GM18505 (cell line): ENCODE results near the gene ADAMTS14.
"Not testable (repeated sequence)": the region's sequence is repeated elsewhere in the genome, so short reads cannot be mapped to it uniquely, and the experiment has no call there.

ENCODE experiments used
- ATAC-seq: cut with Tn5 transposase; IDR thresholded peaks from one replicate; pipeline ENCODE4 v1.9.1; 2021; ENCODE audit not compliant: unreplicated experiment
- POLR2A ChIP-seq: IDR thresholded peaks from 4 replicates; pipeline ENCODE4 v1.6.1; 2011; ENCODE audit warnings: borderline replicate concordance; ENCODE audit not compliant: insufficient read depth, insufficient read length; ENCODE audit errors: extremely low read depth

The ADAMTS14 gene

DNA sequence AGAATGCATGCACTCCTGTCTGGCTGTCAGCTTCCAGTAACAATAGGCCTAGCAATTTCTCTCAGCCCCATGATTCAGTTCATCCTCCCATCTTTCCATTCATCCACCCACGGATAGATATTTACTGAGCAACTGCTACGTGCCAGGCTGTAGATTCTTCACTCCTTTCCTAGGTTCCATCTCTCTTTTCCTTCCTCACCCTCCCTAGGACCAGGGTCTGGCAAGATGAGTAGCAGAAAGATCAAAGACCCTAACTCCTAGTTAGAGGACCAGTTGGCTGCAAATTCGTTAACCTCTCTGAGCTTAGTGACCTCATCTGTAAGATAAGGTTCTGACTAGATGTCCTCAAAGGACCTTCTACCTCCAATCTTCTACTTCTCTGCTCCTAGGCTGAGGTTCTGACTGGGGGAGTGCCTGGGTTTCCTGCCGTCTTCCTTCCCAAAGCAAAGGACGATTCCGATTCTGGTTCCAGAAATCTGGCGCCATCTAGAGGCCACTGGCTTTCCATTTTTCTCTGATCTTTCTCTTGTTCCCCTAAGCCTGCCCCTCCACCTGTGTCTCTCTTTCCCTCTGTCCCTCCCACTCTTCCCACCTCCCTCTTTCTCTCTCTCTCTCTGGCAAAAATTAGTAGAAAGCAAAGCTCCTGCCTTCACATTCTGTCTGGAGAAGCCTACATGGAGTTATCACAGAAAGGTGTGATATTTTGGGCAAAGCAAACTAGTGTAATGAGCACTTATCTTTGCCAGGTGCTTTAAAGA, 86.6 kb downstream of the ADAMTS14 start:
- no peak for ATAC-seq
- no peak for TF ChIP-seq POLR2A

GRCh38 chr10:70759781-70760180, 87.5 kb downstream of the ADAMTS14 start:
- no peak for TF ChIP-seq POLR2A
- no peak for ATAC-seq

GRCh38 chr10:70760271-70760787, 88.0 kb downstream of the ADAMTS14 start:
- no peak for ATAC-seq

DNA sequence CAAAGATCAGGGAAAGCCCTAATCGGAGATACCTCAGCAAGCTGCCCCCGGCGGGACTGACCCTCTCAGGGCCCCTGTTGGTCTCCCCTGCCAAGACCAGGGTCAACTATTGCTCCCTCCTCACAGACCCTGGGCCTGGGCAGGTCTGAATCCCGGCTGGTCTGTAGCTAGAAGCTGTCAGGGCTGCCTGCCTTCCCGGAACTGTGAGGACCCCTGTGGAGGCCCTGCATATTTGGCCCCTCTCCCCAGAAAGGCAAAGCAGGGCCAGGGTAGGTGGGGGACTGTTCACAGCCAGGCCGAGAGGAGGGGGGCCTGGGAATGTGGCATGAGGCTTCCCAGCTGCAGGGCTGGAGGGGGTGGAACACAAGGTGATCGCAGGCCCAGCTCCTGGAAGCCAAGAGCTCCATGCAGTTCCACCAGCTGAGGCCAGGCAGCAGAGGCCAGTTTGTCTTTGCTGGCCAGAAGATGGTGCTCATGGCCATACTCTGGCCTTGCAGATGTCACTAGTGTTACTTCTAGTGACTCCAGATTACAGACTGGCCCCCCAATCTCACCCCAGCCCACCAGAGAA, 88.8 kb downstream of the ADAMTS14 start:
- no peak for ATAC-seq
- TF ChIP-seq POLR2A = no peak

More at GRCh38 chr10:70760271-70760787, 88.0 kb downstream of the ADAMTS14 start:
- TF ChIP-seq POLR2A = no peak

DNA sequence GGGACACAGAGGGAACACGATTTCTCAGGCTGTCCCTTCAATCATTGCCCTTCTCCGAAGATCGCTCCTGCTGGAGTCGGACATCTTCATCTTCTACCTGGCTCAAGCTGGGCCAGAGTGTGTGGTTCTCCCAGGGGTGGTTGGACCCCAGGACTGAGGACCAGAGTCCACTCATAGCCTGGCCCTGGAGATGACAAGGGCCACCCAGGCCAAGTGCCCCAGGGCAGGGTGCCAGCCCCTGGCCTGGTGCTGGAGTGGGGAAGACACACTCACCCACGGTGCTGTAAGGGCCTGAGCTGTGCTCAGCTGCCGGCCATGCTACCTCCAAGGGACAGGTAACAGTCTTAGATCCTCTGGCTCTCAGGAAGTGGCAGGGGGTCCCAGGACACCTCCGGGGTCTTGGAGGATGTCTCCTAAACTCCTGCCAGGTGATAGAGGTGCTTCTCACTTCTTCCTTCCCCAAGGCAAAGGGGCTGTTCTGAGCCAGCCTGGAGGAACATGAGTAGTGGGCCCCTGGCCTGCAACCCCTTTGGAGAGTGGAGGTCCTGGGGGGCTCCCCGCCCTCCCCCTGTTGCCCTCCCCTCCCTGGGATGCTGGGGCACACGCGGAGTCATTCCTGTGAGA, 89.5 kb downstream of the ADAMTS14 start:
- no peak for ATAC-seq

GRCh38 chr10:70762441-70763175, 90.3 kb downstream of the ADAMTS14 start:
- no peak for TF ChIP-seq POLR2A
- no peak for ATAC-seq

More for the DNA sequence above, 89.5 kb downstream of the ADAMTS14 start:
- no peak for TF ChIP-seq POLR2A

DNA sequence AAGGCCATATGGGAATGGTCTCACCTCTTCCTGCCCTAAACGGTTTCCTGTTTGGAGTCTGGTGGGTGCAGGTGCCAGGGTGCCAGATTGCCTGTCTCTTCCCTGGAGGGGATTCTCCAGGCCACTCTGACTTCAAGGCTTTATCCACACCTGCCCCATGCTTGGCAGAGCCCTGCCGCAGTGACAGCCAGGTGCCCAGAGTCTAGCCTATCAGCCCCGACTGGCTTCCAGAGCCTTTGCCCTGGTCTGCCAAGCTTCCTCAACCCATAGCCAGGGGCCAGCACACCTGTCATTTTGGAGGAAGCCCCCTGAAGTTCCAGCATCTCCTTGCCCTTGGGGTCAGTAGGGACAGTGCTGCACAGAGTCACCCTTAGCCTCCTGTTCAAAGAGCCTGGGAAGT, 91.3 kb downstream of the ADAMTS14 start:
- TF ChIP-seq POLR2A = no peak
- ATAC-seq = no peak

- TF ChIP-seq POLR2A = no peak
- no peak for ATAC-seq
Measured at GRCh38 chr10:70765794-70766594, 93.7 kb downstream of the ADAMTS14 start.

GRCh38 chr10:70768026-70768685, 95.8 kb downstream of the ADAMTS14 start:
- not testable (repeated sequence) for ATAC-seq

DNA sequence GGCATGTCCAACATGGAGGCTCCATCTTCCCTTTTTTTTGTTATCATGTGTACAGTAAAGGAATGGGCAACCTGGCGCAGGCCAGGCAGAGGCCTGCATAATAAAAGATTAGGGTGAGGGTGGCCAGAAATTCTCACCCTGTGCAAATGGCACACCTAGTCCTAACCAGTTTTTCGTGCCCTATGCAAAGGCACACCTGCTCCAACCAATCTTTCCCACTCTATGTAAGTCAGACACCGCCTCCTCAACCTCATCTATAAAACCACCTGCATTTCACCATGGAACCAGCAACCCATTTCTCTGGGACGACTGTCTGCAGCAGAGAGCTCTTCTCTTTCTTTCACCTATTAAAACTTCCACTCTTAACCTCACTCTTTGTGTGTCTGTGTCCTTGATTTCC, 96.8 kb downstream of the ADAMTS14 start:
- no peak for TF ChIP-seq POLR2A
- ATAC-seq = no peak

DNA sequence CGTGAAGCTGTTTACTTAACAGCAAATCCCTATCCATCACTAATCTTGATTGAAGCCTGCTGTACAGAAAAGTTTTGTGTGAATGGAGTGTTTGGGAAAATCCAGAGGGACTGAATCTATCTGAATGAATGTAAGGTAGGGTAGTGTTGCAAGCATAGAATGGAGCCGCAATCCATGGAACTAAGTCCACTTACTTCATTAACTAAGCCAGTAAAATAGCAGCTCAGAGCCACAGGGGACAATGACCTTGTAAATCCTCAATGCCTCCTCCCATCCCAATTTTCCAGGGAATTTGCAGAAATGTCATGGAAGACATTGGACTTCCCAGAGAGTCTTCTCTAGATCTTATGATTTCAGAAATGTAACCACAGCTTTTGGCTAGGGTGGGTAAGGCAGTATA, 97.7 kb downstream of the ADAMTS14 start:
- no peak for ATAC-seq

DNA sequence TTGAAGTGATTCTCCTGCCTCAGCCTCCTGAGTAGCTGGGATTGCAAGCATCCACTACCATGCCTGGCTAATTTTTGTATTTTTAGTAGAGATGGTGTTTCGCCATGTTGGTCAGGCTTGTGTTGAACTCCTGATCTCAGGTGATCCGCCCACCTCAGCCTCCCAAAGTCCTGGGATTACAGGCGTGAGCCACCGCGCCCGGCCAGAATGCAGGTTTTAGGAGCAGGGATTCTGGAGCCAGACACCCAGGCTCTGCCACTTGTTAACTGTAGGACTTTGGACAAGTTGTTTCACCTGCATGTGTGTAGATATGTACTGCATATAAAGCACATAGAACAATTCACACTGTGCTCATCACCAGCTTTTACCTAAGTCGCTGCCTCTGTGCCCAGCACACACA, 98.2 kb downstream of the ADAMTS14 start:
- not testable (repeated sequence) for ATAC-seq

More for the DNA sequence above, 97.7 kb downstream of the ADAMTS14 start:
- no peak for TF ChIP-seq POLR2A

DNA sequence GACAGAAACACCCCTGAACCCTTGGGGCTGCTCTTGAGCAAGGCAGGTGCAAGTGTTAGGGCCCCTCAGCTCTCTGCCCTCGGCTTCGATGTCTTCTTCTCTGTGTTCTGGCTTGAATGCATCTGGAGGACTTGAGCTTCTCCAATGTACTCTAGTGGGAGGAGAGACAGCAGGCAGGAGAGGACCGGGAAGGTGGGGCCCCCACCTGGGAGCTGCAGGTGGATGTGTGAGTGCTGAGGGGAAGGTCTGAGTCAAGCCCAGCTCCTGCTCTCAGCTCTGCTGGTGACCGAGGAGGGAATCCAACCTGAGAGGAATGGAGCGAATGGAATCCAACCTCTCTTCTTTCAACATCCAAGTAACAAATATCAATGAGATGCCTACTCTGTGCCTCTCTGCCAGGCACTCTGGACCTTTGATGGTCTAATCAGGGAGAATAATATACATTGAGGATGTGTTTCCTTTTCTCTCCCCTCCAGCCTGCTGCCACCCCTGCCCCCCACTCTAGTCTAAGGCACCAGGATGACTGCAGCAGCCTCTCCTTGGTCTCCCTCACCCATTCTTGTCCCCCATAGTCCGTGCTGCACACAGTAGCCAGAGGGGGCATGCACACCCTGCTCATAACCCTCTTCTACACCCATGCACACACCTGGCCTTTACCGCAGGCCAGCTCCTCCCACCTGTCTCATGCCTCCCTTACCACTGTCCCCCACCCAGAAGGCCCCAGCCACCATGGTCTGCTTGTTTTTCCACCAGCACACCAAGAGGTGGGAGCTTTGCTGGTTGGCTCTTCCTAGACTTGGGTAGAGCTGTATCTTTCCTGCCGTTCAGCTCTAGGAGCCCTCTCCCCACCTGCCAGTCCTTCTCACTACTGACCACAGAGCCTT, 99.2 kb downstream of the ADAMTS14 start:
- ATAC-seq = no peak
- TF ChIP-seq POLR2A = no peak
